Activated CD8-positive, alpha-beta memory T cell treated with anti-CD3 and anti-CD28 coated beads for 36 hours (primary cell): ENCODE results near the gene LRRC25. TPM values are rescaled to one million over a fixed set of nuclear protein-coding genes. Genes with fewer than 3 reads are reported as not detected.

Experiments
- CTCF ChIA-PET: fragments of 350-600 bp; sonication (Branson Sonifier 250); formaldehyde crosslinking; loops from one replicate; lab custom pipeline; 2021; ENCODE audit warnings: antibody characterized with exemption; lab: Charles Lee
- POLR2A ChIA-PET: fragments of 350-600 bp; sonication (Branson Sonifier 250); formaldehyde crosslinking; loops from one replicate; lab custom pipeline; 2021; ENCODE audit warnings: antibody characterized with exemption; lab: Charles Lee
- total RNA-seq, 2 experiments: library from RNA; stranded (reverse); gene quantifications; one replicate each; pipeline ENCODE4 v1.2.3, GENCODE V29; 2021

LRRC25 gene
- total RNA-seq, 2 experiments from 2014 or later: not detected

DNA sequence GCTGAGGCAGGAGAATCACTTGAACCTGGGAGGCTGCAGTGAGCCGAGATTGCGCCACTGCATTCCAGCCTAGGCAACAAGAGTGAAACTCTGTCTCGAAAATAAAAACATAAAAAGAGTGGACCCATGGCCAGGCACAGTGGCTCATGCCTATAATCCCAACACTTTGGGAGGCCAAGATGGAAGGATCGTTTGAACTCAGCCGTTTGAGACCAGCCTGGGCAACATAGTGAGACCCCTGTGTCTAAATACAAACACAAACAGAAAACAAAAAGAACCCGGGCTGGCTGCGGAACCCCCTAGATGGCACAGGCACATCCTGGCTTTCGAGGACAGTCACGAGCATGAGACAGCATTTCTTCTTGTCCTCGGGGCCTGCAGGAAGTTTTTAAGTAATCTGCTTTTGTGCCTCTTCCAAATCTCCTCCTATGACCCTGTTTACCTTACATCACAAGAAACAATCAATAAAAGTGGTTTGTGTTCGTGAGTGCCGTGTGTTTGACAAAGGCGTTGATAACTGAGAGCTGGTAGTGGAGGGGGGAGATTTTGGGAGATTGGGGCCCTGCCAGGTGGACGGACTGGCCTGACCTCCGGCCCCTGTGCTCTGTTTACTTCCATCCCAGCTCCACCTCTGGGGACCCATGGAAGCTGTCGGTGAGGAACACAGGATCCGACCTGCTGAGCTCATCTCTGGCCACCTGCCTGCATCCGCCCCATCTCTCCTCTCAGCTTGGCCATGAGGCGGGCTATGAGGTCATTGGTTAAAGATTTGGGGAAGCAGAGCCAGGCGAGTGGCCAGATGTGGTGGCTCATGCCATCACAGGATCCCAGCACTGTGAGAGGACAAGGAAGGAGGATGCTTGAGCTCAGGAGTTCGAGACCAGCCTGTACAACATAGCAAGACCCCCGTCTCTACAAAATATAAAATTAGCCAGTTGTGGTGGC, 17.3 kb downstream of the LRRC25 start:
- POLR2A ChIA-PET: no interaction called here

DNA sequence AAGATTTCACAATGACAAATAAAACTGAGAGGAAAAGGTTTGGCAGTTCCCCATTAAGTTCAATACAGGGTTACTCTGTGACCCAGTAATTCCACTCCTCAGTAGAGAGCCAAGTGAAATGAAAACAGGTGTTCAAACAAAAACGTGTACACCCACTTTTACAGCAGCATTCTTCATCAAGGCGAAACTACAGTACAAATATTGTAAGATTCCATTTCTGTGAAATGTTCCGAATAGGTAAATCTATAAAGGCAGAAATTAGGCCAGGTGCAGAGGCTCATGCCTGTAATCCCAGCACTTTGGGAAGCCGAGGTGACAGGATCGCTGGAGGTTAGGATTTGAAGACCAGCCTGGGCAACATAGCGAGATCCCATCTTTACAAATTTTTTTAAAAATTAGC, 20.4 kb downstream of the LRRC25 start:
- CTCF ChIA-PET: no interaction called here

More for the DNA sequence above, 17.3 kb downstream of the LRRC25 start:
- CTCF ChIA-PET: interaction anchor here (0.6 kb wide), 2 partner anchors 166 to 399 kb away, joined by 3 read pairs; no protein-coding TSS in a partner anchor

DNA sequence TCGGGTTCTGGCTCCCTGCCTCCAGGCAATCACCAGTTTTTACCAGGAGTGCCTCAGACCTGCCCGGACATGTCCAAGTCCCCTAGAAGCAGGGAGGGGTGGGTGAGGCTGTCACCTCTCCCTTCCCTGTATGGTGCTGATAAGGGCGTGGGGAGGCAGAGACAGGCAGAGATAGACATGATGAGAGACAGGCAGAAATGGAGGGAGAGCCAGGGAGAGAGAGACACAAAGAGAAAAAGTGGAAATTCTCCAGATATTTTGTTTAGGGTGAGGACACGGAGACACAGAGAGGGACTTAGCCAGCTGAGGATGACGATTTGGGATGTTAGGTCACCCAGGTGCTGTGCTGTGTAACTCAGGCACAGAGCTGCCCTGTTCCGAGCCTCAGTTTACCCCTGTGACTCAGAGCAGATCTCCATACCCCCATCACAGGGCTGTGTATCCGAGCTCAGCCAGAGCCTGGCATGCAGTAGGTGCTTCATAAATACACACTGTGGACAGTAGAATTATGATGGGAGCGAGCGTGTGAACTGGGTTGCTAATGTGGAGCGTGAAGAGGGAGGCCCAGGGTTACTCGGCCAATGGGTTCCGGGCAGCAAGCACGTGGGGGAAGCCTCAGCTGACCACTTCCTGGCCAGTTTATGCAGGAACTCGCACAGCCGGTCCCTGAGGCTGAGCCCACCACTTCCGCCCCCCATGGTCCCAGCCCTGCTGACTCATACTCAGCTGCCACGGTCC, 23.4 kb downstream of the LRRC25 start:
- CTCF ChIA-PET: no interaction called here
- POLR2A ChIA-PET: no interaction called here

More for the DNA sequence above, 20.4 kb downstream of the LRRC25 start:
- POLR2A ChIA-PET: interaction anchor here (0.7 kb wide), 1 partner anchor 40 kb away, joined by 8 read pairs; no protein-coding TSS in a partner anchor

DNA sequence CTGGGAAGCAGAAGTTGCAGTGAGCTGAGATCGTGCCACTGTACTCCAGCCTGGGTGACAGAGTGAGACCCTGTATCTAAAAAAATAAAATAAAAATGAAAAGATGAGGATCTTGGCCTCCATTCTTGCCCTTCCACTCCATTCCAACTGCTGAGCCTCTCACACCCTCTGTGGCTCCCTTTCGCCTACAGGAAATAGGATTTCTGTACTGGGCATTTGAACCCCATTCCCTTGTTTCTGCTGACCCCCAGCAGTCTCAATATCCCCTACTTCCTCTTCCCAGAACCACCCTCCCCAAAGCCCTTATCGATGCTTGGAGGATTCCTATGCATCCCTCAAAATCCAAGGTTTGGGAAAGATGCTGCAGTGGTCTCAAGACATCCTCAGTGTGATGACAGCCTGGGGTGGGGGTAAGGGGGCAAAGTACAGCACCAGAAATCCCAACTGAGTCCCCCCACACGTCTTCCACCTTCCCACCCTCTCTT, 24.0 kb downstream of the LRRC25 start:
- CTCF ChIA-PET: no interaction called here
- POLR2A ChIA-PET: no interaction called here

DNA sequence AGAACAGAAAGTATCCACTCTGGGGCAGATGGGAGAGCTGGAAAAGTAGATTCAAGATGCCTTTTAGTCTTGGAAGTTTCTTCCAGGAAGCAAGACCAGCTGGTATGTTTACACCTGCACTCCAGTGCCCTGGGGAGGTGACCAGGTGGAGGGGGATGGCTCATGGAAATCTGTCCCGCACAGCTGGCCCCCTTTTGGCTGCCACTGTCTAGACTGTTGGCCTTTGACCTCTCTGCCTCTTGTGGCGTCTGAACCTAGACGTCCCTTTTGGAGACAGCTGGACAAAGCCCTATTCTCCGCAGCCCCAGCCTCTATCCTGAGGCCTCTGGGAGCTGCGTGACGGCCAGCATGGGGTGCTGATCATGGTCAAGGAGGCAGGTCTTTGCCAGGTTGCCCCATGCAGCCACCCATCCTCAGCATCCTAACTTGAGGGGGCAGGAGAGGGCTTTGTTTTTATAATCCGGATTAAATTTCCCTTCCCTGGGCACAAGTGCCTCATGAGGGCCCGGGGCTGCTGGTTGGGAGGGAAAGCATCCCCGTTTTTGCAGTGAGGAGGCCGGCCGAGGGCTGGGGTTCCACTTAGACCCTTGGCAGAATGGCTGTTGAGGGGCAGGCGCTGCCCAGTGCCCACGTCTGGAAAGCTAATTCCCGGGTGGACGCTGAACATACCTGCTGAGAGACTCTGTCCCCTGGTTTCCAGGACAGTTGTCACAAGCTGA, 28.8 kb downstream of the LRRC25 start:
- ChIA-PET CTCF (interaction anchor here (0.7 to 0.8 kb wide), 3 partner anchors 17 to 375 kb away, joined by 3 to 6 read pairs (median 4); partner anchors contain the start of gene GDF15), POLR2A (no interaction called here)

DNA sequence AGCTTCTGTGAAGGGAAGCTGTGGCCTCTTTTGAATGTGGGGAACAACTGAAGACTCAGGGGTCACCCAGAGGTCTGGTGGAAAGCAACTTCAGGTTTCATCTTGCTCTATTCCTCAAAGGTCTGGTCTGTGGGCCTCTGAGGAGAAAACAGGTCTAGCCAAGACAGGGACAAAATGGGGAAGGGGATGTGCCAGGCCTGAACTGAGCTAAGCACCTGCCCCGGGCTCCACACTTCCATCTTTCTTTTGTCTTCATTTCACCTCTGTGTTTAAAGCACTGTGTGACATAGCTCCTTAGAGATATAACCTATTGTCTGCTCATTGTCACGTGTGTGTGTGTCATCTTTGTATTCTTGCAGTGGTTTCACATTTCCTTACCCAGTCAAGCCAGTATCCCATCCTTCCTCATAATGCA, 31.4 kb downstream of the LRRC25 start:
- POLR2A ChIA-PET: no interaction called here
- CTCF ChIA-PET: interaction anchor here (0.8 kb wide), 1 partner anchor 44 kb away, joined by 3 read pairs; no protein-coding TSS in a partner anchor

DNA sequence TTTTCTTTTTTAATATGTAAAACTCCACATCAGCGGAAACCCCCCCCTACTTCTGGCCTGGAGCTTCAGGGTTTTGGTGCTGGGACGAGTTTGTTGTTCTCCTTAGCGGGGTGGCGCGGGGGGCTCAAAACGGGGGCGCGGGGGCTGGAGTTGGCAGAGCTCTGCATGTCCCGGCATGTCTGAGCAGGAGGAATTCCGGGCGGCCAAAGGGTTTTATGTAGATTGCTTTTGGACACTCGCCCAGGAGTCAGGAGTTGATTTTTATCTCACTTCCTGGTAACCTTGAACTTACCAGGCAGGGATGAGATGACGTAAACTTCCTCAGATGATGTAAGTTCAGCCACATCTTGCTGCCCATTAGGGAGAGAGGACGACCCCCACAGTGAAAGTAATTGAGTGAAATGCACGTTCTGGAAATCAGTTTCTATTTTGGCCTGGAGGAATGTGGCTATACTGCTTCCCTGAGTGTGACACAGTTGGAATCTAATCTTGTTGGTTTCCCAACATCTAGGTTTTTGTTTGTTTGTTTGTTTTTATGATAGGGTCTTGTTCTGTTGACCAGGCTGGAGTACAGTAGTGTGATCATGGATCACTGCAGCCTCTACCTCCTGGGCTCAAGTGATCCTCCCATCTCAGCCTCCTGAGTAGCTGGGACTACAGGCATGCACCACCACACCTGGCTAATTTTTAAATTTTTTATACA, 32.4 kb downstream of the LRRC25 start:
- CTCF ChIA-PET: interaction anchor here (0.8 kb wide), 1 partner anchor 23 kb away, joined by 3 read pairs; no protein-coding TSS in a partner anchor
- POLR2A ChIA-PET: no interaction called here

DNA sequence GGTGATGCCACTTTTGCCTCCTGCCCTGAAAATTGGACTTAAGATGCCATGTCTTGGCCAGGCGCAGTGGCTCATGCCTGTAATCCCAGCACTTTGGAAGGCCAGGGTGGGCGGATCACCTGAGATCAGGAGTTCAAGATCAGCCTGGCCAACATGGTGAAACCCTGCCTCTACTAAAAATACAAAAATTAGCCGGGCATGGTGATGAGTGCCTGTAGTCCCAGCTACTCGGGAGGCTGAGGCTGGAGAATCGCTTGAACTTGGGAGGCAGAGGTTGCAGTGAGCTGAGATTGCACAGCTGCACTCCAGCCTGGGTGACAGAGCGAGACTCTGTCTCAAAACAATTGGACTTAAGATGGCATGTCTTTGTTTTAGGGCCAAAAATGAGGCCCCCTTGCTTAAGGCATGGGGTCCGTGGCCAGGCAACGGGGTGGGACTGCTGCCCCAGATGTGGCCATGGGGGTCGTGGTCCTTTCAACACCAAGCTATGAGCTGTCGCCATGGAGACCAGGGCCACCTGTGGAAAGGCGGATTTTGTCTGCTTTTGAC, 33.1 kb downstream of the LRRC25 start:
- ChIA-PET POLR2A (interaction anchor here (0.5 kb wide), 1 partner anchor 86 kb away, joined by 8 read pairs; no protein-coding TSS in a partner anchor), CTCF (interaction anchor here (0.8 kb wide), 1 partner anchor 24 kb away, joined by 3 read pairs; no protein-coding TSS in a partner anchor)

DNA sequence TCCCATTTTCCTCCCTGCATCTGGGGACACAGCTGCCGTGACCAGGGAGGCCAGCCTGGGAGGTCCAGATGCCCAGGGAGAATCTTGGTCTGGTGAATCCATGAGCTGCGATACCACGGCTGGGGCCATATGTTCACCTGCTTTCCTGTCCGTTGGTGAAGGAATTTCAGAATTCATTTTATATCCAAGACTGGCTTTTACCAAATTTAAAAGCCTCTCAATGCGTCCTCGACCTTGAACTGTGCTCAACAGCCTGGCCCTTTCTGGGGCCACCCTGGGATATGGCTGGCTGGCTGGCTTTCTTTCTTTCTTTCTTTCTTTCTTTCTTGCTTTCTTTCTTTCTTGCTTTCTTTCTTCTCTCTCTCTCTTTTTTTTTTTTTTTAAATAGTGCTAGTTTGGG, 33.6 kb downstream of the LRRC25 start:
- ChIA-PET POLR2A (interaction anchor here (0.5 kb wide), 1 partner anchor 86 kb away, joined by 8 read pairs; no protein-coding TSS in a partner anchor), CTCF (no interaction called here)

DNA sequence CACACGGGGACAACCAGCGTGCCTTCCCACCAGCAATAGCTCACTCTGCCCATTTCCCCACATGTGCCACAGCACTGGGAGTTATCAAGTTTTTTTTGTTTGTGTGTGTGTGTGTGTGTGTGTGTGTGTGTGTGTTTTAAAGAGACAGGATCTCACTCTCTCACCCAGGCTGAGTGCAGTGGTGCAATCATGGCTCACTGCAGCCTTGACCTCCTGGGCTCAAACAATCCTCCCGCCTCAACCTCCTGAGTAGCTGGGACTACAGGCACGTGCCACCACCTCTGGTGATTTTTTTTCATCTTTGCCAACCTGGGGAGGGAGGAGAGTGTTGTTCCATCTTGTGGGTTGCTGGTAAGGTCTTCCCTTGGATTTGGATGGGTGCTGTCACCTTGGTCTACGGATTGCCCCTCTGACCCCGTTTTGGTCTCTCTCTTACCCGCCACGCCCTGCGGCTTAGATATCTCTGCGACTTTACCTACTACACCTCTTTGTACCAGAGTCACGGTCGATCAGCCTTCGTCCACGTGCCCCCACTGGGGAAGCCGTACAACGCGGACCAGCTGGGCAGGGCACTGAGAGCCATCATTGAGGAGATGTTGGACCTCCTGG, 34.4 kb downstream of the LRRC25 start:
- POLR2A ChIA-PET: interaction anchor here (0.6 kb wide), 1 partner anchor 271 kb away, joined by 5 read pairs; no protein-coding TSS in a partner anchor
- CTCF ChIA-PET: interaction anchor here (0.5 to 1.8 kb wide), 2 partner anchors 35 to 48 kb away, joined by 4 to 5 read pairs; no protein-coding TSS in a partner anchor

DNA sequence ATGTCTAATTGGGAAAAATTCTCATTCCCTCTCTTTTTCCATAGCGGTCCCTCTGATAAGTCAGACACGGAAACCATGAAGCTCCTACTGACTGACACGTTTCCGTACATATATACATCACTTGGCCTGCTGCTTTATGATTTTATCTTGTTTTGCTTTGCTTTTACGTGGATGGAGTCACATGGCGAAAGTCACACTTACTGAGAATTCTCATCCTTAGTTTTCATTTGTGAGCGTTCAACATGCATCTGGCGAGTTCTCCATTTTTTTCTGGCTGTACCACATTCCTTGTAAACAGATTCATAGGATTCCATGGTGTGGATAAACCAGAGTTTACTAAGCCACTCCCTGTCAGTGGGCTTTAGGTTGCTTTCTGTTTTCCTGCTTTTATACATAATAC, 35.8 kb downstream of the LRRC25 start:
- ChIA-PET POLR2A (no interaction called here), CTCF (interaction anchor here (1.8 kb wide), 1 partner anchor 50 kb away, joined by 5 read pairs; no protein-coding TSS in a partner anchor)

DNA sequence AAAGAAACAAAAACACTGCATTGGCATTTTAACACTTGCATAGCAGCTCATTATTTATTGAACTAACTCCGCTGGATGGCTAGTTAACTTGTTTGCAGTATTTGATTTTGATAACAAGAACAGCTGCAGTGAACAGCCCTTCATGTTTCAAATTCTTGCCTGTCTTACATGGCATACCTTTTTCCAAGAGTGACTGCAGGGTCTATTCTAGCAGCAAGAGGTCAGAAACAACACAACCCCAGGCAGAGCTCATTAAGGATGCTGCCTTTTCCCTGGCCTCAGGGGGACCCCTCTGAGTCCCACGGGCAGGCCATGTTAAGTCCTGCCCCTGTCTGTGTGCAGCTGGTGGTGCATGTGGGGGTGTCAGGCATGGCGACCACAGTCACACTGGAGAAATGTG, 40.4 kb downstream of the LRRC25 start:
- ChIA-PET CTCF (interaction anchor here (1.6 kb wide), 1 partner anchor 31 kb away, joined by 3 read pairs; no protein-coding TSS in a partner anchor), POLR2A (no interaction called here)

DNA sequence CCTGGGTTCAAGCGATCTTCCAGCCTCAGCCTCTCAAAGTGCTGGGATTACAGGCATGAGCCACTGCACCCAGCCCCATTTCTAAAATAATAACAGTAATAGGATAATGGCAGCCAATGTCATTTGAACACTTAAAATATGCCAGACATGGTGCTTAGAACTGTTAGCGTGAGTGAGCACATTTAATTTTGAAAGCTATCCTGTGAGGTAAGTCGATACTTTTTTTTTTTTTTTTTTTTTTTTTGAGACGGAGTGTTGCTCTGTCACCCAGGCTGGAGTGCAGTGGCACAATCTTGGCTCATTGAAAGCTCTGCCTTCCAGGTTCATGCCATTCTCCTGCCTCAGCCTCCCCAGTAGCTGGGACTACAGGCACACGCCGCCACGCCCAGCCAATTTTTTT, 42.7 kb downstream of the LRRC25 start:
- CTCF ChIA-PET: interaction anchor here (1.5 kb wide), 1 partner anchor 15 kb away, joined by 6 read pairs; no protein-coding TSS in a partner anchor
- POLR2A ChIA-PET: interaction anchor here (0.6 kb wide), 1 partner anchor 16 kb away, joined by 3 read pairs; no protein-coding TSS in a partner anchor

DNA sequence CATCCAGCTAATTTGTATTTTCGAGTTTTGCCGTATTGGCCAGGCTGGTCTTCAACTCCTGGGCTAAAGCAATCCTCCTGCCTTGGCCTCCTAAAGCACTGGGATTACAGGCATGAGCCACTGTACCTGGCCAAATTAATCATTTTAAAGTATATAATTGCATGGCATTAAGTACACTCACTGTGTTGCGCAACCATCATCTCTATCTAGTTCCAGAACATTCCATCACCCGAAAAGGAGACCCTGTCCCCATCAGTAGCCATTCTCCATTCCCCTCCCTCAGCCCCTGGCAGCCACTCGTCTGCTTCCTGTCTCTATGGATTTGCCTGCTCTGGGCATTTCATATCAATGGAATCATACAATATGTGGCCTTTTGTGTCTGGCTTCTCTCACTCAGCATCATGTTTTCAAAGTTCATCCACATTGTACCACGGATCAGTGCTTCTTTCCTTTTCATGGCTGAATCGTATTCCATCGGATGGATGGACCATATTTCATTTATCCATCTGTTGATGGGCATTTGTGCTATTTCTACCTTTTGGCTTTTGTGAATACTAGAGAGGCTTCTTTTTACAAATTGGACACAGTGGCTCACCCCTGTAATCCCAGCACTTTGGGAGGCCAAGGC, 43.9 kb downstream of the LRRC25 start:
- POLR2A ChIA-PET: no interaction called here
- CTCF ChIA-PET: interaction anchor here (1.5 kb wide), 1 partner anchor 14 kb away, joined by 6 read pairs; no protein-coding TSS in a partner anchor

DNA sequence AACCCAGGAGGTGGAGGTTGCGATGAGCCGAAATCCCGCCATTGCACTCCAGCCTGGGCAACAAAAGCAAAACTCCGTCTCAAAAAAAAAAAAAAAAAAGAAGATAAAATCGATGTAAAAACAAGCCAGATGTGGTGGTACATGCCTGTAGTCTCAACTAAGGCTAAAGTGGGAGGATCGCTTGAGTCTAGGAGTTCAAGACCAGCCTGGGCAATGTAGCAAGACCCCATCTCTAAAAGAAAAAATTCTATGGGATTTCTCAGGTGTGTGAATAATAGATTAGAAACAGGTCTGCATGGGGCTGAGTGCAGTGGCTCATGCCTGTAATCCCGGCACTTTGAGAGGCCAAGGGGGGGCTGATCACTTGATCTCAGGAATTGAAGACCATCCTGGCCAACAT, 45.9 kb downstream of the LRRC25 start:
- ChIA-PET CTCF (interaction anchor here (0.7 kb wide), 1 partner anchor 1499 kb away, joined by 3 read pairs; no protein-coding TSS in a partner anchor), POLR2A (no interaction called here)

DNA sequence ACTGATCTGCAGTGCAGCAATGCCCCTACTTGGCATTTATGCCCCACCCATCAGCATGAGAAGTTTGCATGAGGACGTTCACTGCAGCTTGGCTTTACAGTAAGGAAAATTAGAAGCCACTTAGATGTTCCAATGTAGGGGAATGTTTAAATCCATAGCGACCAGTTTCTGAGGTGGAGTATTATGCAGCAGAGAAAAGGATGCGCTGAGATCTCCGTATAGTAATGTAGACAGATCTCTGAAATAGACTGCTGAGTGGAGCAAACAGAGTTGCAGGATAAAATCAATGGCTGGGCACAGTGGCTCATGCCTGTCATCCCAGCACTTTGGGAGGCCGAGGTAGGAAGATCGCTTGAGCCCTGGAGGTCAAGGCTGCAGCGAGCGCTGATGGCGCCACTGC, 46.9 kb downstream of the LRRC25 start:
- POLR2A ChIA-PET: no interaction called here
- CTCF ChIA-PET: interaction anchor here (2.0 kb wide), 1 partner anchor 60 kb away, joined by 7 read pairs; no protein-coding TSS in a partner anchor
